Measurements from ENCODE around the gene MINDY1. TPM values are rescaled to one million over a fixed set of nuclear protein-coding genes. Genes with fewer than 3 reads are reported as not detected.

Gene MINDY1
- total RNA-seq, 1 donor from 2014 or later = 7.7 TPM

DNA sequence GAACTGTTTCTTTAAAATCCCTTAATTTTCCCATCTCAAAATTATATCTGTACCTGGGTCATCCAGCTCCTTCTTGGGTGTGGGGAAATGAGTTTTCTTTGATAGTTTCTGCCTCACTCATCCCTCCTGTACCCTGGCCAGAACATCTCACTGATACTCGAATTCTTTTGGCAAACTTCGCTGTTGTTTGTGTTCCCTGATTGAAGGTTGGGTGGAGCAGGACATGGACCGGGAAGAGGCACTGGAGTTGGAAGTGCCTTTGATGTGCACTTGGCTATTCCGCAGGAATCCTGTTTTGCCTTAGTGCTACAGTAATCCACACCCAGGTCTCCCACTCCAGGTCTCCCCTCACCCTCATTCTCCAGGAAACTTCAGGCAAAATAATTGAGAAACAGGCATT, 11.2 kb downstream of the MINDY1 start:
- no peak overlapping the region for H3K4me3 ChIP-seq (ENCODE audit: low read depth, low read length)
- H3K36me3 ChIP-seq (ENCODE audit: control insufficient read depth, insufficient read depth, low read length) = peaks cover 2% of the 10 kb centered on the region
- TF ChIP-seq, protein P1, sequence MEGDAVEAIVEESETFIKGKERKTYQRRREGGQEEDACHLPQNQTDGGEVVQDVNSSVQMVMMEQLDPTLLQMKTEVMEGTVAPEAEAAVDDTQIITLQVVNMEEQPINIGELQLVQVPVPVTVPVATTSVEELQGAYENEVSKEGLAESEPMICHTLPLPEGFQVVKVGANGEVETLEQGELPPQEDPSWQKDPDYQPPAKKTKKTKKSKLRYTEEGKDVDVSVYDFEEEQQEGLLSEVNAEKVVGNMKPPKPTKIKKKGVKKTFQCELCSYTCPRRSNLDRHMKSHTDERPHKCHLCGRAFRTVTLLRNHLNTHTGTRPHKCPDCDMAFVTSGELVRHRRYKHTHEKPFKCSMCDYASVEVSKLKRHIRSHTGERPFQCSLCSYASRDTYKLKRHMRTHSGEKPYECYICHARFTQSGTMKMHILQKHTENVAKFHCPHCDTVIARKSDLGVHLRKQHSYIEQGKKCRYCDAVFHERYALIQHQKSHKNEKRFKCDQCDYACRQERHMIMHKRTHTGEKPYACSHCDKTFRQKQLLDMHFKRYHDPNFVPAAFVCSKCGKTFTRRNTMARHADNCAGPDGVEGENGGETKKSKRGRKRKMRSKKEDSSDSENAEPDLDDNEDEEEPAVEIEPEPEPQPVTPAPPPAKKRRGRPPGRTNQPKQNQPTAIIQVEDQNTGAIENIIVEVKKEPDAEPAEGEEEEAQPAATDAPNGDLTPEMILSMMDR (IDR thresholded peaks at IDR 0.05; ENCODE audit: insufficient read depth, low read length, poor library complexity, severe bottlenecking) = no peak

DNA sequence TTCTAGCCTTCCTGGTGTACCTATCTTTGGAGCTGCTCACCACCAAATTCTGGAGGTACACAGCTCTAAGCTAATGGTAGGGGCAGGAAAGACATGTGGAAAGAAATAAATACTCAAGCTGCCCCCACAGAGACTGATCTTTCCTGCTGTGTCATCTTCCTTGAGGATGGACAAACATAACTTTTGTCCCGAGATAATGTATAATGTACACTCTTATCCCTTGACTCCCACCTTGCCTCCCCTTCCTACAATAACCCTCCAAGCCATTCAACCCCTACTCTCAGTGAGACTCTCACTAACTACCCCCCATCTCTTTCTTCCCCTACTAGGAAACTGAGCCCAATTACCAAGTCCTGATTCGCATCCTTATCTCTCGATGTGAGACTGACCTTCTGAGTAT, 12.5 kb downstream of the MINDY1 start:
- DNase-seq (ENCODE audit: low read depth) = no peak
- no peak overlapping the region for H3K4me3 ChIP-seq (ENCODE audit: low read depth, low read length)
- no peaks in the 10 kb centered on the region for H3K27me3 ChIP-seq (ENCODE audit: control insufficient read depth, insufficient read depth, low read length)
- peaks cover 2% of the 10 kb centered on the region for H3K36me3 ChIP-seq (ENCODE audit: control insufficient read depth, insufficient read depth, low read length)
- TF ChIP-seq, protein P1 (IDR thresholded peaks at IDR 0.05; ENCODE audit: insufficient read depth, low read length, poor library complexity, severe bottlenecking) = no peak

More for the DNA sequence above, 11.2 kb downstream of the MINDY1 start:
- no peak for DNase-seq (ENCODE audit: low read depth)
- no peaks in the 10 kb centered on the region for H3K27me3 ChIP-seq (ENCODE audit: control insufficient read depth, insufficient read depth, low read length)

DNA sequence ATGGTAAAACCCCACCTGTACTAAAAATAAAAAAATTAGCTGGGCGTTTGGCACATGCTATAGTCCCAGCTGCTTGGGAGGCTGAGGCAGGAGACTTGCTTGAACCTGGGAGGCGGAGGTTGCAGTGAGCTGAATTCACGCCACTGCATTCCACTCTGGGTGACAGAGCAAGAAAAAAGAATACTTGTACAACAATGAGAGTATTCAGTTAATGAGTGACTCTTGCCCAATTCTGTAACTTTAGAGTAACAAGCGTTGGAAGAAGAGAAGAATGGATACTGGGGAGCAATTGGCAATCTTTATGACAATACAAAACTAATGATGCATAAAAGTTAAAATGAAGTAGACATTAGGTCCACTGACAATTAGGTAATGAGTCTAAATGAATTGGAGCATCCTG, 14.1 kb downstream of the MINDY1 start:
- Histone ChIP-seq H3K4me3 (ENCODE audit: low read depth, low read length) (no peak overlapping the region), H3K27me3 (ENCODE audit: control insufficient read depth, insufficient read depth, low read length) (no peaks in the 10 kb centered on the region), H3K36me3 (ENCODE audit: control insufficient read depth, insufficient read depth, low read length) (no peaks in the 10 kb centered on the region)
- TF ChIP-seq, protein P1 (IDR thresholded peaks at IDR 0.05; ENCODE audit: insufficient read depth, low read length, poor library complexity, severe bottlenecking) = no peak
- DNase-seq (ENCODE audit: low read depth) = no peak

DNA sequence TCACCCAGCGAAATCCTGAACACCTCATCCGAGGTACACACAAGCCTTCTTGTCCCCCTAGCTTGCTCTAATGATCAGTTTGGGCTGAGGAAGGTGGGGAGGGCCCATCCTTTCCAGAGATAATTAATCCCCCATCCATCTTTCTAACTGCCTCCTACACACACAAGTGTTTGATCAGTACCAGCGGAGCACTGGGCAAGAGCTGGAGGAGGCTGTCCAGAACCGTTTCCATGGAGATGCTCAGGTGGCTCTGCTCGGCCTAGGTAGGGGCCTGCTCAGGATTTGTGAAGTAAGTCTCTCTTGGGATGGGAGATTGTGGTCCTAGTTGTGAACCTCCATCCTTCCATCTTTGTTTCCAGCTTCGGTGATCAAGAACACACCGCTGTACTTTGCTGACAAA, 18.8 kb downstream of the MINDY1 start:
- H3K36me3 ChIP-seq (ENCODE audit: control insufficient read depth, insufficient read depth, low read length) = no peaks in the 10 kb centered on the region
- no peak for DNase-seq (ENCODE audit: low read depth)
- H3K4me3 ChIP-seq (ENCODE audit: low read depth, low read length) = no peak overlapping the region
- TF ChIP-seq, protein P1 (IDR thresholded peaks at IDR 0.05; ENCODE audit: insufficient read depth, low read length, poor library complexity, severe bottlenecking) = no peak
- no peaks in the 10 kb centered on the region for H3K27me3 ChIP-seq (ENCODE audit: control insufficient read depth, insufficient read depth, low read length)

DNA sequence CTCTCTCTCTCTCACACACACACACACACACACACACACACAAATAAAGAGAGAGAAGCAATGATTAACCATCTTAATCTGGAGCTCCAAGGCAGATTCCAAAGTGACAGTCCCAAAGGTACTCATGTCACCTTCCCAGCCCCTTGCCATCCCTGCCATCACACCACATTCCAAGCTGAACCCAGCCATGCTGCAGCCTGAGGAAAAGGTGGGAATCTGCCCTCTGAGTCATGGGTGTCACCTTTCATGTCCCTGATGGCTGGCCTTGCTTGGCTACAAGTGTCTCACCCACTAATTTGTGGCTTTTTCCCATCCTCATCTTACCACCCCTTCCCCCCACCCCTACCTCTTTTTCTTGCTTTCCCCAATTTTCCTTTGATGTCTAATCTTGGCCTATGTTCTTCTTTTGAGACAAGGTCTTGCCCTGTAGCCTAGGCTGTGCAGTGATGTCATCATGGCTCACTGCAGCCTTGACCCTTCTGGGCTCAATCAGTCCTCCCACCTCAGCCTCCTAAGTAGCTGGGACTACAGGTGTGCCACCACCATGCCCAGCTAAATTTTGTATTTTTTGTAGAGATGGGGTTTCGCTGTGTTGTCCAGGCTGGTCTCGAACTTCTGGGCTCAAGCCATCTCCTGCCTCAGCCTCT, 21.4 kb downstream of the MINDY1 start:
- H3K36me3 ChIP-seq (ENCODE audit: control insufficient read depth, insufficient read depth, low read length) = no peaks in the 10 kb centered on the region
- no peak overlapping the region for H3K4me3 ChIP-seq (ENCODE audit: low read depth, low read length)
- no peak for DNase-seq (ENCODE audit: low read depth)
- TF ChIP-seq, protein P1 (IDR thresholded peaks at IDR 0.05; ENCODE audit: insufficient read depth, low read length, poor library complexity, severe bottlenecking) = no peak
- H3K27me3 ChIP-seq (ENCODE audit: control insufficient read depth, insufficient read depth, low read length) = no peaks in the 10 kb centered on the region

Measured in kidney epithelial cell (primary cell).